GM12891 (cell line): ENCODE results near the gene PTPRG.

Source experiments
- DNase-seq: peaks from one replicate; pipeline ENCODE4 v3.0.0; 2011; ENCODE audit warnings: low spot score; ENCODE audit not compliant: insufficient read length
- FAIRE-seq: peaks from 2 replicates; lab custom pipeline; 2011; peaks lifted over from hg19 to GRCh38; lab: Jason Lieb, UNC
- PAX5 ChIP-seq: IDR thresholded peaks from 2 replicates; pipeline ENCODE4 v1.6.1; 2011; ENCODE audit warnings: low read length, moderate library complexity, mild to moderate bottlenecking; ENCODE audit not compliant: insufficient read depth, severe bottlenecking
- POLR2A ChIP-seq: IDR thresholded peaks from 2 replicates; pipeline ENCODE4 v1.6.1; 2011; ENCODE audit warnings: low read depth, low read length, control low read depth
- POLR2AphosphoS5 ChIP-seq: IDR thresholded peaks from 2 replicates; pipeline ENCODE4 v1.6.1; 2011; ENCODE audit warnings: low read depth, low read length, control low read depth
- POU2F2 ChIP-seq: IDR thresholded peaks from 2 replicates; pipeline ENCODE4 v1.6.1; 2011; ENCODE audit warnings: low read depth, mild to moderate bottlenecking, control low read depth, low read length, moderate library complexity
- SPI1 ChIP-seq: IDR thresholded peaks from 2 replicates; pipeline ENCODE4 v1.6.1; 2011; ENCODE audit warnings: low read depth, low read length, control low read depth
- TAF1 ChIP-seq: IDR thresholded peaks from 2 replicates; pipeline ENCODE4 v1.6.1; 2011; ENCODE audit warnings: low read depth, low read length, control low read depth

PTPRG gene

DNA sequence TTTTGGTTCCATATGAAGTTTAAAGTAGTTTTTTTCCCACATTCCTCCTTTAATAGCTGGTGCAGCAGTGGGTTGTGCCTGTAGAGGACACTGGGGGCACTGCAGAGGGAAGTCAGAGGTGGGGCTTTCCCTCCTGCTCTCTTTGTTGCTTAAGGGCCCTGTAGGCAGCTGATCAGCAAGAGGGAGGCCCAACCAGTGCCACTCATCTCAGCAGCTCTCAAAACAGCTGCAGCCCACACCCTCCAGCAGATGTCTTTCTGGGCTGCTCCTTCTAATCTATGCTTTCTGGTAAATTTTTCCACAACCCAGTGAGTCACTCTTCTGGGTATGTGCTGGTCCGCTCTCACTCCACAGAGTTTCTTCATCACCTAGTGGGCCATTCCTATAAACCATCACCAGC, 548.2 kb downstream of the PTPRG start:
- TF ChIP-seq SPI1 (no peak), PAX5 (no peak), POU2F2 (no peak), POLR2A (no peak), POLR2AphosphoS5 (no peak), TAF1 (no peak)
- FAIRE-seq, result no peak
- no peak for DNase-seq

GRCh38 chr3:62110443-62111225, 549.3 kb downstream of the PTPRG start:
- no peak for FAIRE-seq
- TF ChIP-seq POLR2AphosphoS5, result no peak
- TF ChIP-seq POLR2A, result no peak
- TF ChIP-seq SPI1, result no peak
- TF ChIP-seq POU2F2, result no peak
- TF ChIP-seq TAF1, result no peak
- no peak for TF ChIP-seq PAX5
- DNase-seq, result no peak

GRCh38 chr3:62113092-62113491, 551.7 kb downstream of the PTPRG start:
- FAIRE-seq (no peak), DNase-seq (no peak)
- TF ChIP-seq POLR2A (no peak), TAF1 (no peak), POU2F2 (no peak), POLR2AphosphoS5 (no peak)

DNA sequence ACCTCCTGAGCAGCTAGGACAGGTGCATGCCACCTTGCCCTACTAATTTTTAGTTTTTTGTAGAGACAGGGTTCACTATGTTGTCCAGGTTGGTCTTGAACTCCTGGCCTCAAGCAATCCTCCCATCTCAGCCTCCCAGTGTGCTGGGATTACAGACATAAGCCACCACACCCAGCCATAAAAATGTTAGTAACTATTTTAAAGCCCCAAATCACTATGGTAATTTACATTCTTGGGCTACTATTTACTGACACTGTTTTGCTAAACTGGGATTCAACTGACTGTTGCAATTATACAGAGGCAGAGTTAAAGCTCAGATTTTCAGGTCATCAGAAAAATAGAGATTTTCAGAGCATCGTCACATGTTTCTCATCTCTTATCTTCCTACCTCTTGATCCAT, 553.4 kb downstream of the PTPRG start:
- DNase-seq, result no peak
- no peak for FAIRE-seq

DNA sequence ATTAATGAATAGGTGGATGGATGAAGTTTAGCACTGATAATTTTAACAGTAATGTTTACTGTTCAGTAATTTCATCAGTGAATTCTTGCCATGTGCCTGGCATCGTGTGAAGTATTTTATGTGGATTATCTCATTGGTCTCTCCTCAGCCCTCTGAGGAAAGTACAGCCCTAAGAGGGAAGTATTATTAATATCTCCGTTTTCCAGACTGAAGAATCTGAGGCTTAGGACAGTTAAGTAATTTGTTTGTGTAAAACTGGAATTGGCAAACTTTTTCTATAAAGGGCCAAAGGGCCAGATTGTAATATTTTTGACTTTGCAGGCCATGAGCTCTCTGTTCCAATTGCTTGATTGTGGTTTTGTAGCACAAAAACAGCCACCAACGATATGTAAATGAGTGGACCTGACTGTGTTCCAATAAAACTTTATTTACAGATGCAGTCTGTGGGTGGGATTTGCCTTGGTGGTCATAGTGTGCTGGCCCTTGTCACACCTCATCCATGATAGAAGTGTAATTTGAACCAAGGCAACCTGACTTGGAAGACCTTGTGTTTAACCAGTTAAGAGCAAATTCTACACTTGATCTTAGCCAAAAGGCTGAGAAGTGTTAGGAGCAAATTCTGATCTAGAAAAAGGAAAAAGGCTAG, 556.7 kb downstream of the PTPRG start:
- TF ChIP-seq POU2F2 (no peak), PAX5 (no peak), TAF1 (no peak), SPI1 (no peak), POLR2AphosphoS5 (no peak), POLR2A (no peak)
- FAIRE-seq (no peak), DNase-seq (no peak)

More for the DNA sequence above, 553.4 kb downstream of the PTPRG start:
- no peak for TF ChIP-seq SPI1
- no peak for TF ChIP-seq POLR2AphosphoS5
- TF ChIP-seq PAX5, result no peak
- no peak for TF ChIP-seq POU2F2
- TF ChIP-seq TAF1, result no peak
- no peak for TF ChIP-seq POLR2A

DNA sequence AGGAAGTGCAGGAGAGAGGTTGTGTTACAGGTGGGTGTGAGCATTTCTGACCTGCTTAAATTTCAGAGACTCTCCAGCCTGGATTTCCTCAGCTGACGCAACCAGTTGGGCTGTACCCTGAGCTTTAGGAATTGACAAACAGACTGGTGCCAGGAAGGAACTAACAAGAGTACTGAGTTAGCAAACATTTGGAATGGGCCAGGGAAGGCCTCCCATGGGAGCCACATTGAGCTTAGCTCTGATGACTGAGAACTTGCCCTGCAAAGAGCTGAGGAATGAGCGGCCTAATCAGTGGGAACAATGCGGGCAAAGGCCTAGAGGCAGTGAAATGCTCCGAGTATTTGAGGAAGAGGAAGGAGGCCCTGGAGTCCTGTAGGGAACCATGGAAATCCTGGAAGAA, 557.8 kb downstream of the PTPRG start:
- DNase-seq (no peak), FAIRE-seq (no peak)
- TF ChIP-seq TAF1, result no peak
- no peak for TF ChIP-seq POLR2A
- no peak for TF ChIP-seq PAX5
- no peak for TF ChIP-seq POU2F2
- no peak for TF ChIP-seq SPI1
- no peak for TF ChIP-seq POLR2AphosphoS5

DNA sequence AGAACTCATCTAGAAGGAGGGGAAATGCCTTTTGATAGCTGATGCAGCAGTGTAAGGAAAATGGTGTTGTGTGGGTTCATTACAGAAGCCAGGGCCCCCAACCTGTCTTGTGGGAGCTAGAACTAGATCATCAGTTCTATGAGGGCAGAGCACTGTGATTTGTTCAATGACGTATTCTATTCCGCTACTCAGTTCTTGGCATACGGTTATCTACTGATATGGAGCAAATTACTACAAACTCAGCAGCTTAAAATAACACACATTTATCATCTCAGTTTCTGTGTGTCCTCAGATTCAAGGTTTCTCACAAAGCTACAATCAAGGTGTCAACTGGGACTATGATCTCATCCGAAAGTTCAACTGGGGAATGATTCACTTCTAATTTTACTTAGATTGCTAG, 561.4 kb downstream of the PTPRG start:
- DNase-seq (no peak), FAIRE-seq (no peak)
- TF ChIP-seq POU2F2 (no peak), TAF1 (no peak), SPI1 (no peak), PAX5 (no peak), POLR2A (no peak), POLR2AphosphoS5 (no peak)

- FAIRE-seq (no peak), DNase-seq (no peak)
- TF ChIP-seq TAF1 (no peak), POU2F2 (no peak), SPI1 (no peak), POLR2A (no peak), PAX5 (no peak), POLR2AphosphoS5 (no peak)
These were observed 564.0 kb downstream of the PTPRG start for GRCh38 chr3:62125380-62125779.

GRCh38 chr3:62127116-62127515, 565.7 kb downstream of the PTPRG start:
- no peak for FAIRE-seq
- no peak for TF ChIP-seq TAF1
- no peak for TF ChIP-seq SPI1
- no peak for TF ChIP-seq PAX5
- no peak for TF ChIP-seq POLR2A
- no peak for TF ChIP-seq POU2F2
- no peak for DNase-seq

GRCh38 chr3:62128051-62128450, 566.7 kb downstream of the PTPRG start:
- FAIRE-seq, result no peak
- TF ChIP-seq POLR2AphosphoS5, result no peak
- no peak for TF ChIP-seq POU2F2
- no peak for TF ChIP-seq POLR2A
- TF ChIP-seq PAX5, result no peak
- no peak for TF ChIP-seq SPI1
- no peak for TF ChIP-seq TAF1
- DNase-seq, result no peak
